Osteocyte (in vitro differentiated cells): ENCODE results near the gene C22orf42. TPM values are rescaled to one million over a fixed set of nuclear protein-coding genes. Genes with fewer than 3 reads are reported as not detected.
A peak's percentile ranks its signal among the peaks of the same experiment; 100 is the strongest.

ENCODE experiments used
- DNase-seq: peaks from one replicate; pipeline ENCODE4 v3.0.0; 2021; ENCODE audit warnings: mixed read lengths; ENCODE audit not compliant: unreplicated experiment; ENCODE audit errors: extremely low spot score
- H3K27ac Mint-ChIP-seq: one replicate; pipeline ENCODE4 v1.8.0; 2021; ENCODE audit warnings: mild to moderate bottlenecking, mixed read lengths; ENCODE audit not compliant: unreplicated experiment
- H3K27me3 Mint-ChIP-seq: one replicate; pipeline ENCODE4 v1.8.0; 2021; ENCODE audit warnings: mixed read lengths; ENCODE audit not compliant: unreplicated experiment
- H3K36me3 Mint-ChIP-seq: one replicate; pipeline ENCODE4 v1.8.0; 2021; ENCODE audit warnings: mixed read lengths; ENCODE audit not compliant: unreplicated experiment
- H3K4me1 Mint-ChIP-seq: one replicate; pipeline ENCODE4 v1.8.0; 2021; ENCODE audit warnings: mixed read lengths; ENCODE audit not compliant: unreplicated experiment
- H3K4me3 Mint-ChIP-seq: one replicate; pipeline ENCODE4 v1.8.0; 2021; ENCODE audit warnings: mild to moderate bottlenecking, moderate library complexity, mixed read lengths; ENCODE audit not compliant: unreplicated experiment
- H3K9me3 Mint-ChIP-seq: one replicate; pipeline ENCODE4 v1.8.0; 2021; ENCODE audit warnings: mixed read lengths; ENCODE audit not compliant: unreplicated experiment
- total RNA-seq: library from RNA; stranded (reverse); gene quantifications from 2 replicates; pipeline ENCODE4 v1.2.1, GENCODE V29; 2021
- TF ChIP-seq, protein P1 (sequence below): fragments of 200-600 bp; sonication (generic); IDR thresholded peaks from 2 replicates; pipeline ENCODE4 v1.5.0; 2021; ENCODE audit warnings: antibody characterized with exemption, mild to moderate bottlenecking, moderate library complexity

Gene C22orf42
- total RNA-seq, 1 donor from 2014 or later = not detected

DNA sequence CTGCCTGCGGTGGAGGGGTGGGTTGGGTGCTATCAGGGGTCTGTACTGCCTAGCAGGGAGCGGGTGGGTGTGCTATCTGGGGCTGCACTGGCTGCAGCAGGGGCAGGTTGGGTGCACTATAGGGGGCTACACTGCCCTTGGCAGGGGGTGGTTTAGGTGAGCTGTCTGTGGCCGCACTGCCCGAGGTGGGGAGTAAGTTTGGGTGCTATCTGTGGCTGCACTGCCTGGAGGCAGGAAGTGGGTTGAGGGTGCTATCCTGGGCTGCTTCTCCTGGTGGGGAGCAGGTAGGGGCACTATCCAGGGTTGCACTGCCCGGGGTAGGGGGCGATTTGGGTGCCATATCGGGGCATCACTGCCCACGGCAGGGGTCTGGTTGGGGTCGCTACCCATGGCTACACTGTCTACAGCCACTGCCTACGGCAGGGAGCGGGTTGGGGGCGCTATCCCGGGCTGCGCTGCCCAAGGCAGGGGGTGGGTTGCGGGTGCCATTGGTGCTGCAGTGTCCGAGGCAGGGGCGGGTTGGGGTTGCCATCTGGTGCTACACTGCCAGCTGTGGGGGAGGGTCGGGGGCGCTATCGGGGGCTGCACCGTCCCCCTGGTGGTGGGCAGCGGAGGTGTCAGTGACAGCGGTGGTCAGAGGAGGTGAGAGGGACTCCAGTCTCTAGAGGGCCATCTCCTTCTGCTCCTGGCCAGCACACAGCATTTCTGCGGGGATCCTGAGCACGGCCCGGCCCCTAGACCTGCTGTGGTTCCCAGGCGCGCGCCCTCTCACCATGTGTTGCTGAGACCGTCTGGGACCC lies 47.1 kb upstream of the C22orf42 start:
- H3K27ac Mint-ChIP-seq = no peak overlapping the region
- no peaks in the 10 kb centered on the region for H3K27me3 Mint-ChIP-seq
- H3K36me3 Mint-ChIP-seq = no peaks in the 10 kb centered on the region
- H3K4me1 Mint-ChIP-seq = peaks cover 13% of the 10 kb centered on the region
- no peaks in the 10 kb centered on the region for H3K9me3 Mint-ChIP-seq
- TF ChIP-seq, protein P1, sequence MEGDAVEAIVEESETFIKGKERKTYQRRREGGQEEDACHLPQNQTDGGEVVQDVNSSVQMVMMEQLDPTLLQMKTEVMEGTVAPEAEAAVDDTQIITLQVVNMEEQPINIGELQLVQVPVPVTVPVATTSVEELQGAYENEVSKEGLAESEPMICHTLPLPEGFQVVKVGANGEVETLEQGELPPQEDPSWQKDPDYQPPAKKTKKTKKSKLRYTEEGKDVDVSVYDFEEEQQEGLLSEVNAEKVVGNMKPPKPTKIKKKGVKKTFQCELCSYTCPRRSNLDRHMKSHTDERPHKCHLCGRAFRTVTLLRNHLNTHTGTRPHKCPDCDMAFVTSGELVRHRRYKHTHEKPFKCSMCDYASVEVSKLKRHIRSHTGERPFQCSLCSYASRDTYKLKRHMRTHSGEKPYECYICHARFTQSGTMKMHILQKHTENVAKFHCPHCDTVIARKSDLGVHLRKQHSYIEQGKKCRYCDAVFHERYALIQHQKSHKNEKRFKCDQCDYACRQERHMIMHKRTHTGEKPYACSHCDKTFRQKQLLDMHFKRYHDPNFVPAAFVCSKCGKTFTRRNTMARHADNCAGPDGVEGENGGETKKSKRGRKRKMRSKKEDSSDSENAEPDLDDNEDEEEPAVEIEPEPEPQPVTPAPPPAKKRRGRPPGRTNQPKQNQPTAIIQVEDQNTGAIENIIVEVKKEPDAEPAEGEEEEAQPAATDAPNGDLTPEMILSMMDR = no peak
- DNase-seq = no peak
- no peak overlapping the region for H3K4me3 Mint-ChIP-seq

DNA sequence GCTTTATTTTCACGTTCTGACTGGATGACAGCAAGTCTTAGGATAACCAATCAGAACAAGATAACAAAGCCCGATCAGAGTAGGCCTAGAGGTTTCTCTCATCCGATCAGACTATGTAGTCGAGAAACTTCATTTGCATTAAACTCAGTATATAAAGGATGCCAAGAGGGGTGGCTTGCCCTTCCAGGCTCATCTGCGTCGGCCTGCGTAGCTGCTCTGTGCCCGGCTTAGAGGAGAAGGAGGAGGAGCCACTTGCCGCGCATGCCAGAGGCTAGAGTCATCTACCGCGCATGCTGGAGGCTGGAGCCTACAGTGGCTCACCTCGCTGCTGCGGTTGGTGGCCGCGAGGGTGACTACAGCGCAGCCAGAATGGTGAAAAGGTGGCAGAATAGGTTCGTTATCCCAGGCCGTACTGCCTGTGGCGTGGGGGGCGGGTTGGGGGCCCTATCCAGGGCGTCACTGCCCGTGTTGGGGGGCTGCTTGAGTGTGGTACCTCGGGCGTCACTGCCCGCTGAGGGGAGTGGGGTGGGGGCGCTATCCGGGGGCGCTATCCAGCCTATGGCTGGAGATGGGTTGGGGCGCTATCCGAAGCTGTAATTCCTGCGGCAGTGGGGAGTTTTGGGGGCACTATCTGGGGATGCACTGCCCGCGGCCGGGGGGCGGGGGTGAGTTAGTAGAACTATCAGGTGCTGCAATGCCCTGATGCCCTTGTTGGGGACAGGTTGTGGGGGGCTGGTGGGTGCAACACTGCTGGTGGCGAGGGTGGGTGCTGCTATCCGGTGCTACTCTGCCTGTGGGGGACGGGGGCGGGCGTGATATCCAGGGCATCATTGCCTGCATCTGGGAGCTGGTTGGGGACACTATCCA lies 46.0 kb upstream of the C22orf42 start, which contains the start of gene RFPL2:
Gene RFPL2 (minus strand): TSS at position 218 of the 867 bp plus-strand sequence. CDS start 2,622 bp downstream, outside the sequence.
- DNase-seq = no peak
- H3K9me3 Mint-ChIP-seq = no peaks in the 10 kb centered on the region
- peak within 1 kb of the TSS; percentile 52 for H3K27ac Mint-ChIP-seq
- H3K4me3 Mint-ChIP-seq = peak within 1 kb of the TSS; percentile 81
- H3K4me1 Mint-ChIP-seq = peaks cover 13% of the 10 kb centered on the region
- no peaks in the 10 kb centered on the region for H3K27me3 Mint-ChIP-seq
- TF ChIP-seq, protein P1 = no peak
- H3K36me3 Mint-ChIP-seq = no peaks in the 10 kb centered on the region

DNA sequence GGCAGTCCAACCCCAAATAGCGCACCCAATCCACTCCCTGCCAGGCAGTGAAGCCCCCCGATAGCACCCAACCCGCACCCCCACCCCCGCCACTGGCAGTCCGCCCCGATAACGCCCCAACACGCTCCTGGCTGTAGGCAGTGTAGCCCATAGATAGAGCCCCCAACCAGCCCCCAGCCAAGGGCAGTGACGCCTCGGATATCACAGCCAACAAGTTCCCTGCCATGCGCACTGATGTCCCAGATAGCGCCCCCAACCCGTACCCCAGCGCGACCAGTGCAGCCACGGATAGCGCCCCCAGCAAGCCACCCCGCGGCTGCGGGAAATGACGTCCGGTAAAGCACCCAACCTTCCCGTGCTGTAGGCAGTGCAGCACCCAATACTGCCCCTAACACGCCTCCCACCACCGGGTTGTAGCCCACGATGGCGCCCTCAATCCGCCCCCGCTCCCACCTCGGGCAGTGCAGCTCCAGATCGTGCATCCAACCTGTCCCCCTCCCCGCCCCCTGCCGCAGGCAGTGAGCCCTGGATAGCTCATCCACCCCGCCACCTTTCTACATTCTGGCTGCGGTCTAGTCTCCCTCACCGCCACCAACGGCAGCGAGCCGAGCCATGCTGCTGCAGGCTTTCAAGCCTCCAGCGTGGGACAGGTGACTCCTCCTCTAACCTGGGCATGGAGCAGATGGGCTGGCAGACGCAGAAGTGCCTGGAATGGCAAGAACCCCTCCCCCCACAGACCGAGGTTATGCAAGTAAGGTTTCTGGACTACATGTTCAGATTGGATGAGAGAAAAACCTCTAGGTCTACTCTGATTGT lies 45.1 kb upstream of the C22orf42 start:
- Mint-ChIP-seq H3K4me3 (peak overlapping the region; percentile 81), H3K4me1 (peaks cover 13% of the 10 kb centered on the region), H3K36me3 (no peaks in the 10 kb centered on the region), H3K9me3 (no peaks in the 10 kb centered on the region), H3K27ac (no peak overlapping the region), H3K27me3 (no peaks in the 10 kb centered on the region)
- TF ChIP-seq, protein P1 = no peak
- DNase-seq = no peak

DNA sequence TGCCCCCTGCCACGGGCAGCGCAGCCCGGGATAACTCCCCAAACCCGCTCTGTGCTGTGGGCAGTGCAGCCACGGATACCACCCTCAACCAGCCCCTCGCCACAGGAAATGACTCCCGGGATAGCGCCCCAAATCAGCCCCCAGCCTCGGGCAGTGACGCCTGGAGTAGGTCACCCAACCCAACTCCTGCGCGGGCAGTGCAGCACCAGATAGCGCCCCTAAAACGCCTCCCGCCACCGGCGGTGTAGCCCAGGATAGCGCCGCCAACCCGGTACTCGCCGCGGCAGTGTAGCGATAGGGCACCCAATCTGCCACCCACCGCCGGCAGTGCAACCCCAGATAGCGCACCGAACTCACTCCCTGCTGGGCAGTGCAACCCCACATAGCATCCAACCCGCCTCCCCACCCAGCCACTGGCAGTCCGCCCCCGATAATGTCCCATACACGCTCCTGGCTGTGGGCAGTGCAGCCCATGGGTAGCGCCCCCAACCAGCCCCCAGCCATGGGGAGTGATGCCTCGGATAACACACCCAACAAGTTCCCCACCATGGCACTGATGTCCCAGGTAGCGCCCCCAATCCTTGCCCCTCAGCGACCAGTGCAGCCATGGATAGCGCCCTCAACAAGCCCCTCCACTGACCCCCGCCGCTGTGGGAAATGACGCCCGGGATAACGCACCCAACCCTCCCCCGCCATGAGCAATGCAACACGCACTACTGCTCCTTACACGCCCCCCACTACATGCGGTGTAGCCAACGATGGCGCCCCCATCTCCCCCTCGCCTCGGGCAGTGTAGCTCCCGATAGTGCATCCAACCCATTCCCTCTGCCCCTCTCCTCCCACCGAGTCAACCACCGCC lies 44.3 kb upstream of the C22orf42 start:
- no peaks in the 10 kb centered on the region for H3K9me3 Mint-ChIP-seq
- peaks cover 13% of the 10 kb centered on the region for H3K4me1 Mint-ChIP-seq
- H3K4me3 Mint-ChIP-seq = no peak overlapping the region
- no peak for DNase-seq
- H3K36me3 Mint-ChIP-seq = no peaks in the 10 kb centered on the region
- H3K27me3 Mint-ChIP-seq = no peaks in the 10 kb centered on the region
- H3K27ac Mint-ChIP-seq = no peak overlapping the region
- TF ChIP-seq, protein P1 = no peak
